Hepatic stellate cell (primary cell): ENCODE data around the gene OPN4.

Experiments
- DNase-seq: peaks from one replicate; pipeline ENCODE4 v3.0.0; 2011; ENCODE audit warnings: low spot score

The OPN4 gene

DNA sequence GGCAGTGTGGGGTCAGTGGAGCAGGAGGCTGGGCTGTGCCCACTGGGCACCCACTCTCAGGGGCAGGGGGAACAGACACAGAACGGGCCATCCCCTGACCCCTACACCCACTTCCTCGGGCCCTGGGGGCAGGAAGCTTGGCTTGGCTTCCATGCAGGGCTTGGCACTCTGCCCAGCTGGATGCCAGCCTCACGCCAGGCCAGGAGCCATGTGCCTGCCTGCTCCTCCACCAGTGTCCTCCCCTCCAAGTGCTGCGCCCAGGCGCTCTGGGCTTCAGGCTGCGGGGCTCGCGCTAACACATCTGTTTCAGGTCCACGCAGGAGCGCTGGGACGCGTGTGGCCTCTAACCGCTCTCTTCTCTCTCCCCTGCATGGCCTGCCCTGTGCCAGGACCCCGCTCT lies 26.7 kb downstream of the OPN4 start:
- DNase-seq = no peak

DNA sequence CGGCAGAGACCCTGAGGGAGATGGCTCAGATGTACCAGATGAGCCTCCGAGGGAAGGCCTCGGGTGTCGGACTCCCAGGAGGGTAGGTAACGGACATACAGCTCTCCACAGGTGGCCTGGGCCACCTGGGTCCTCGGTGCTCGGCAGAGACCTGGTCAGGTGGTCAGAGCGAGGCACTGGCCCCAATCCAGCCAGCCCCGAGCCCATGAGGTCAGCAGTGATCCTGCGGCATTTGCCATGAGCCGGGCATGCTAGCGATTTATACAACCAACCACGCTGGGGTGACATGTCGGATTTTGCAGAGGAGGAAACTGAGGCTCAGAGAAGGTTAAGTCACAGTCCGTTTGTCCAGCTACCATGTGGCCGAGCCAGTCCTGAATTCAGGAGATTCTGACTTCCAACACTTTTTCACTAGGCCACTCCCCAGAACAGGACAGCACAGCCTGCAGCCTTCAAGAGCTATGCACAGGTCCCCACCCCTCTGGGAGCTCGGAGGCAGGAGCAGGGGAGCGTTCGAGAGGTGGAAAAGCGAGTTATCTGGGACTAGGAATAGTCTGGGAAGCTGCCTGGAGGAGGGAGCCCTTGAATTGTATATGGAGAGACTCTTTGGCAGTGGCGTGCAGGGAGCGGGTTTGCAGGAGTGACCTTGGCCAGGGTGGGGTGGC lies 27.5 kb downstream of the OPN4 start:
- no peak for DNase-seq

DNA sequence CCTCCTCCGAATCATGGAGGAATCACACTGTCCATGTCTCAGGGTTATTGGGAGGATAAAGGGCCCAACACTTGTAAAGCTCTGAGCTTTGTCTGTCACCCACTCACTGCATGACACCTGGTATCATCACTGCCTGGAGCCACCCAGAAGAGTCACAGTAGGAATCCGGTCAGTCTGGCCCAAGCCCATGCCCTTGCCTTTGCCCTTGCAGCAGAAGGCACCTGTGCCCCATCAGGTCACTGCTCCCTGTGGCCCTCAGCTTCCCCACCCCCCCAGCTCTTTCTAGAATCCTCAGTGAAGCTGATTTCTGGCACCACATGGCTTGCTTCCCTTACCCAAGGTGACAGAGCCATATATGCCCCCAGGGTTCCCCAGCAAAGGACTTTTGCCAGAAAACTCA lies 28.3 kb downstream of the OPN4 start:
- no peak for DNase-seq

DNA sequence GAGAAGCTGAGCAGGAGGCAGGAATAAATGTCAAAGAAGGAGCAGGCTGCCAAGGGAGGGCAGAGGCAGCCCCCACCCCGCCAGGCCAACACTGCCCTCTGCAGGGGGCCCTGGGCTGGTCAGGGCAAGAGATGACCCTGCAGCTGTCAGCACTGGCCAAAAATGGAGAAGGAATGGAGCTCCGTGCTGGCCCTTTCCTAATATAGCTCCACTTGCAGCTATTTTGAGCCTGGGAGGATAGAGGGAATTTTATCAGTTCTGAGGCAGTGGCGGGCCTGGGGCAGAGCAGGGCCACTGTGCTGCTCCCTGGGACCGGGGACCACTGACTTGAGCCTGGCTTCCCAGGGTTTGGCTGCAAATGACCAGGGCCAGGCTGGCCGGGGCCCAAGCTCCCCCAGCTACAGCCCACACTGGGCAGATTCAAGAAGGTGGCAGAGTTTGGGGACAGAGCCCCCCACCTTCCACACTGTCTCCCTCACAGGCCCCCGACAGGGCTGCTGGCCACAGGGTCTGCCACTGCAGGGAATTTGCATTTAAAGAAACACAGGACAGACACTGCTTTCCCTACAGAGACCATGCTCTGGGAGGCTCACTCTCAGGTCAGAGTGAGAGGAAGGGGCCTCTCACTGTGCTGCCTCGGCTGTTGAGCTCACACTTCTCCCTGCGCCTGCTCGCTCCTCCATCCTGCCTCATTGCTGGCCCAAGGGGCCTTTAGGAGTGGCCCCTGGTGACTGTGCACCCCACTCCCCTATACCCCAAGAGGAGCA lies 30.2 kb downstream of the OPN4 start:
- peak; percentile 79 for DNase-seq

DNA sequence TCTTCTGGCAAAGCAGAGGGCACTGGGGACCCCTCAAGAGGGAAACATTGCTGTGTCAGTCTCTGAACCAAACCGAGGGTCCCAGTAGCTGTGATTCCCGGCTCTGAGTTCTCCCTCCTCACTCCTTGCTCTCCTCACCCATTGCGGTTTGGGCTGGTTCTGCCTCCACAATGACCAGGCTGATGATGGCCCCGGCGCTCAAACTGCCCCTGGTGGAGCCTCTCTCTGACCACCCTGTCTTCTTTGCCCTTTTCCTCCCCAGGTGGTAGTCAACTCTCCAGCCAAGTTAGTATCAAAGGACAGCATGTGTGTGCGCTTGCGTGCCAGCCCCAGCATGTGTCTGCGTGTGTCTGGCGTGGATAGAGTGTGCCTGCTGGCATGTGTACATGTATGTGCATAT lies 31.1 kb downstream of the OPN4 start:
- DNase-seq = no peak

DNA sequence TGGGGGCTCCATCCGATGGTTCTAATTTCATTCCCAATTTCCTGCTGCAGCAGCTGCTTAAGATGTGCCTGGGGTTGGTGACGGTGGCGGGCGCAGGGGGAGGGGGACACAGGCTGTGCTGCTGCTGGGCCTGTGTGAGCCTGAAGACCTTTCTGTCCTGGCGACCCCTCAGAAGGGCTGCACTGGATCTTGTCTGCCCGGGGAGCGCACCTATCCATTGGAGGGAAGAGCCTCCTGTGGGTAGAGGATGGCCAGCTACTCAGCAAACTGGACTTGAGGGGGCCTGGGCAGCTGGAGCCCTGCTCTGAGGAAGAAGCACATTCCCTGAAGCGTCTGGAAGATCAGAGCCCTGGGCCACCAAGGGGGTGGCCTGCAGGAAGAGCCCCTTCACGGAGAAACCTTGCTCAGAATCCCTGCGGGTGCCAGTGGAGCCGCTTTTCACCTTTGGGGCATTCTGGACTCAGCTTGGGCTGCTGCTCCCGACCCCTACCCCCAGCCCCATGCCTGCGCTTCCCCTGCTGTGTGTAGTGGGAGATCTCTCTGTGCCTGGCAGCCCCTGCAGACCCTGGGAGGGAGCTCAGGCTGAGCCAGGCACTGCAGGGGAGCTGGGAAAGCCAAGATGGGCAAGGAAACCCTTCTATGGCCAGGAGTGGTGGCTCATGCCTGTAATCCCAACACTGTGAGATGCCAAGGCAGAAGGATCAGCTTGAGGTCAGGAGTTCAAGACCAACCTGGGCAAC lies 31.7 kb downstream of the OPN4 start:
- no peak for DNase-seq

DNA sequence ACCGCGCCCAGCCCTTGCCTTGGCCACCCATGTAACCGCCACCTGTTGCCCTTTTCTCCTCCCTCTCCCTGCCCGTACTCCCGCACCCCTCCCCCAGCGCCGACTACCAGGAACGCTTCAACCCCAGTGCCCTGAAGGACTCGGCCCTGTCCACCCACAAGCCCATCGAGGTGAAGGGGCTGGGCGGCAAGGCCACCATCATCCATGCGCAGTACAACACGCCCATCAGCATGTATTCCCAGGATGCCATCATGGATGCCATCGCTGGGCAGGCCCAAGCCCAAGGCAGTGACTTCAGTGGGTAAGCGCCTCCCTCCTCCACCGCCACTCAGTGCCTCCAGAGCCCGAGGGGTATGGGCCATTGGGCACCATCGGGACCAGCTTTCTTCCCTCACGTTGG lies 32.6 kb downstream of the OPN4 start:
- DNase-seq = no peak

DNA sequence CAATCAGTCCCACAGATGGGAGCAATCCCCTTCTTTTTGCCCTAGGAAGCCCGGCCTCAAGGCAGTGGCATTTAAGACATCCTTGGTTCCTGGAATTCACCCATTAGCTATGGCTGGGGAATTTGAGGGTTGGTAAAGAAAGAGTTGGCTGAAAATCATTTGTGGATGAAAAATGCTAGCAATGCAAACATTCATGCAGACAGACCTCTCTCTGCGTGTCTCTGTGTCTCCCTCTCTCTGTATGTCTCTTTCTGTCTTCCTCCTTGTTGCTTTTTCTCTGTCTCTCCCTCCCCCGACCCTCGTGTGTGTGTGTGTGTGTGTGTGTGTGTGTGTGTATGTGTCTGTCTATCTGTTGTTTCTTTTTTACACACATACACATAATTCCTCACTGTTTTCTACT lies 33.4 kb downstream of the OPN4 start:
- DNase-seq = peak; percentile 84

DNA sequence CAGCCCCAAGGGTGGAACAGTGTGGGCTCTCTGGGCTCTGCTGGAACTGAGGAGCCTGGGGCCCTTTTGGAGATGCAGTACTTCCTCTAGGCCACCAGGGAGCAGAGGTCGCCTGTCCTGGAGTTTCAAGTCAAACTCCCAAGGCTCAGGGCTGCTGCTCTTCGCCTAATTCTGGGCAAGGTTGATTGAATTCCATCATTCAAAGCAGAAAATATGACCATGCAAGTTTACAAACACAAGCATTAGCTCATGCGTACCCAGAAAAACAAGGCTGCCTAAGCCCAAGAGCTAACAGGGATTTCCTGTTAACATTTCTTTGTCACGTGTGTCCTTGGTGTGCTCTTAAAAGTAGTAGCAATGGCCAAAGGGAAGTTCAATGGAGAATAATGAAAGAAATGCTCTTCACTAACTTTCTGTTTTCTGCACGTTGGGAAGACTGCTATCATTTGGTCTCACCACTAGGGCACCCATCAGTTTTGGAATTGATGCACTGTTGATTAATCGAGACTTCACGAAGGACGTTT lies 34.1 kb downstream of the OPN4 start:
- peak; percentile 83 for DNase-seq

DNA sequence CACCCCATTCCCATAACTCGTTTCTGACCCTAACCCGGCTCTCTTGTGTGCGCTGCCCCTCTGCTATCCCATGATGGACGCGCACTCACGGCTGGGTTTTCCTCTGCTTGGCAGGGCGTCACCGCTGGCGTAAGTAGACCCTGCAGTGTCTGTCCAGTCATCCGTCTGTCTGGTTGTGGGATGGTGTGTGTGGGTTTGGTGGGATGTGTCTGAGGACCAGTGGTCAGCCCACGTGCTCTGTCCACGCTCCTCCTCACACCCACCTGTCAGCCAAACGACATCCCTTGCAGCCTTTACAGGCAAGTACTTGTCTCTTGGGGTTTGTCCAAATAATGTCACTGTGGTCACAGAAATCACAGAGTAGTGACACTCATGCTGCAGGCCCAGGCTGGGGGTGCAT lies 34.8 kb downstream of the OPN4 start:
- DNase-seq = no peak

DNA sequence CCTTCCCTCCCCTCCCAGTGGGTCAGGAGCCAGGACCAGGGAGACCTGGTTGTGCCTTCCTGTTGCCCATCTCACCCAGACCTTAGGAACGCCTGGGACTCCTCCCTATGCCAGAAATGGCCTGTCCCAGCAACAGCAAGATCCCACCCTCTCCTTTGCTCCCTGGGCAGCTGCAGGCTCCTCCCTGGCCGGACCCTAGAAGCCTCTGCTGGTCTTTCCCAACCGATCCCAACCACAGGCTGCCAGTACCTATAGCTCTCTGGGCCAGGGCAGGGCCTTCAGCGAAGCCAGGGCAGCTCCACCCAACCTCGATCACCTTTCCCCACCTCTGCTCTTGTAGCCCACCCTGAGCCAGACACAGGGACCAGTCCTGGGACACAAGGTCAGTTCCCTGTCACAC lies 35.9 kb downstream of the OPN4 start:
- DNase-seq = no peak

DNA sequence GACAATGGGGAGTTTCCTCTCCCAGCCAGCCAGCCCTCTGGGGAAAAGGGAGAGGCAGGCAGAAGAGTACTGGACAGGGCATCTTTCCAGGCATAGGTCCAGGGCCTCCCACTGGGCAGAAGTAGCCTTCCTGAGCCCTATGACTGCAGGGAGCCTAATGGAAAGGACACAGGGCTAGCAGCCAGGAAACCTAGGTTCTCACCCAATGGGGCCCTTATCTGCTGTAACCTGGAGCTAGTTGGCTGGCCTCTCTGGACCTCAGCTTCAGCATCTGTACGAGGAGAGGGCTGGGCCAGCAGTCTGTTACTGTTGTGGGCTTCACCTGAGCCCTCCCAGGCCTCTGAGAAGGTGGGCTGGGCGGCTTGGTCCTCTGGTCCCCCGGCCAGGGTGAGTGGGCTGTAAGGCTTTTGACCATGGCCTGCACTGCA lies 36.3 kb downstream of the OPN4 start:
- no peak for DNase-seq

DNA sequence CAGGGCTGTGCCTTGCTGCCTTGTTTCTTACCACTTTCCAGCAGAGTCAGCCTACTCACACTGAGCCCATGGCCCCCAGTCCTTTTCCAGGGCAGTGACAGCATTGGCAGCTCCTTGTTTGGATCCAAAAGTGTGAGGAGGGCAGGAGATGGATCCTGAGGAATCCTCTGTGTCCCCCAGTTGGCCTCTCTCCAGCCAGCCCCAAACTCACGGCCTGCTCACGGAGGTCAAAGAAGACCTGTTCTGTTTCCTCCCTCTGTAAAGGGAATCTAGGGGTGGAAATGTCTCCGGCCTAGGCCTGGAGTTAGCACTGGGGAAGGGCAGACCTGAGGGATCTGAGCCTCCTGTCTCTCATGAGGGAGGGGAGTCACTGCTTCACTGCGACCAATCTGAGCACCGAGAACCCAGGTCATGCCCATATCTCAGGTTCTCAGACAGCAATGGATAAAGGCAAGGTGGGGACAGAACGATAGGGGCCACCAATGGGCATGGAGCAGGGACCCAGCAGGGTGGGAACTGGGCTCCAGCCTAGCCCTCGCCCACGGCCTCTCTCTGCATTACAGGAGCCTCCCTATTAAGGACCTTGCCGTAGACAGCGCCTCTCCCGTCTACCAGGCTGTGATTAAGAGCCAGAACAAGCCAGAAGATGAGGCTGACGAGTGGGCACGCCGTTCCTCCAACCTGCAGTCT lies 37.1 kb downstream of the OPN4 start:
- DNase-seq = no peak

DNA sequence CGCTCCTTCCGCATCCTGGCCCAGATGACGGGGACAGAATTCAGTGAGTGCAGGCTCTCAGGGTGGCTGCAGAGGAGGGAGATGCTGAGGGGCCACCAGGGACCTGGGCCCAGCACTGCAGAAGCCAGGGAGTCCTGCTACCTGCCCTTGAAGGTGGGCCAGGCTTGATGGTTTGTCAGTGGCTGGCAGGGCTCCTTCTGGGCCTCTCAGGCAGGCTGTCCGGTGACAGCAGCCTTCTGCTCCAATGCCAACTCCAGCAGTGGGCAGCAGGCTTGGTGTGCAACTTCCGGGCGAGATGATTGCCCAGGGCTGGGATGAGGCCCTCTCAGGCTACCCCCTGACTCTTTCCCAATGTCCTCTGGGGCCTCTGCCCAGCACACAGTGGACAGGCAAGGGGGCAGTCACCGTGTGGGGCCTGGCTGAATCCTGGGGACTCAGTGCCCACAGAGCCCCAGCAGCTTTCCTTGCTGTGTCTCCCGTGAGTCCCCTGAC lies 37.7 kb downstream of the OPN4 start:
- no peak for DNase-seq

DNA sequence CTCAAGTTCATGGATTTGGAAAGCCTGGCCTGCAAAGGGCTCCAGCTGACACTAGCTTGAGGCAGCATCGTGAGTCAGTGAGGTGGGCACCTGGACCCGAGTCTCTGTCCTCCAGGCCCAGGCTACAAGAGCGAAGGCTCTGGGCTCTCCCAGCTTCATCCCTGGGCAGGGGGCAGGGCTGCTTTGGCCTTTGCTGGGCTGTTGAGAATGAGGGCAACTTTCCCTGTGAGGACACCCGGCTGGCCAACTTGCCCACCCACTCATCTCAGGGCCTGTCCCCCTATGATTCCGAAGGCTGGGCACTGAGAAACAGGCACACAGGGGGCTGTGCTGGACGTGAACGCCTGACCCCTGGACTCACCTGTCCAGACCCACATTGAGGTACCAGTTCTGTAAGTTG lies 38.3 kb downstream of the OPN4 start:
- DNase-seq = no peak

DNA sequence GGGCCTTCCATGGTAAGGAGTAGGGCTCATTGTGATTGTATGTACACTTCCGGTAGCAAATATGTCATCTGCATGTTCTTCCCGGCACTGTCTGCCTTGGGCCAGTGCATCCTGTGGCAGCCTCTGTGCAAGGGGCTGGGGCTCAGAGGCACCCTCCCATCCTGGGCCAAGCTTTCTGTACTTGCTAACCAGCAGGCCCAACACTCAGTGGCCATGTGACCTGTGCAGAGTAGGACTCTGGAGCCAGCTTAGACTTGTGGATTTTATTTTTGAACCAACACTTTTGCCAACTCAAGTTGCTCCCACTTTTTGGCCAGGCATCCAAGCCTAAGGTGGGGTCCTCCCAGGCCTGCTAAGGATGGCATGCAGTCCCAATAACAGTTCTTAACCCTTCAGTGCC lies 38.9 kb downstream of the OPN4 start:
- no peak for DNase-seq

DNA sequence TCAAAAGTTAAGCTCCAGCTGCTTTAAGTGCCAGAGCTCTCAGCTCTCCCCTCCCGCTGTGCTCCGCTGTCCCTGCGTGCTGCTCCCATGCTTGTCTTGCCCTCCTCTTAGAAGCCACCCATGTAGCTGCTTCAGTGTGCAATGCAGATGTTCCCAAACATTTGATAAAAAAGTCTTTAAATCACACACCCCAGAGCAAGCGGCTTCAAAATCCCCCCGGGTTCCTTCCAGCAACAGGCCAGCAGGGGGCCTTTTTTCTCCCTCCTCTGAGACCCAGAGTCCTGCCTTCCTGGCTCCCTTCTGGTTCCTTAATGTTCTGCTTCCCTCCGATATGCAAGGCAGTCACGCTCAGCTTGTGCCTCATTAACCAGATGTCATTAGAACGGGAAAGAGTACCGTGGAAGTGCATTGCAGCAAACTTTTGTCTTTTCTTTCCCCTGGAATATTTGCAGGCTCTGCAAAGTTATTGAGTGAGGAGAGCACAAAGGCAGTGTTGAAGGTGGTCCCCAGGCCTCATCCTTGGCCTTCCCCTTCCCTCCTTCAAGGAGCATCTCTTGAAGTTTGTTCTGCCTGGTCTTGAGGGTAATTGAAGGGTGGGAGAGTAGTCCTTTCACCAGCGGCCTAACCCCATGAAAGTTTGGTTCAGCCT lies 39.5 kb downstream of the OPN4 start:
- DNase-seq = peak; percentile 78

DNA sequence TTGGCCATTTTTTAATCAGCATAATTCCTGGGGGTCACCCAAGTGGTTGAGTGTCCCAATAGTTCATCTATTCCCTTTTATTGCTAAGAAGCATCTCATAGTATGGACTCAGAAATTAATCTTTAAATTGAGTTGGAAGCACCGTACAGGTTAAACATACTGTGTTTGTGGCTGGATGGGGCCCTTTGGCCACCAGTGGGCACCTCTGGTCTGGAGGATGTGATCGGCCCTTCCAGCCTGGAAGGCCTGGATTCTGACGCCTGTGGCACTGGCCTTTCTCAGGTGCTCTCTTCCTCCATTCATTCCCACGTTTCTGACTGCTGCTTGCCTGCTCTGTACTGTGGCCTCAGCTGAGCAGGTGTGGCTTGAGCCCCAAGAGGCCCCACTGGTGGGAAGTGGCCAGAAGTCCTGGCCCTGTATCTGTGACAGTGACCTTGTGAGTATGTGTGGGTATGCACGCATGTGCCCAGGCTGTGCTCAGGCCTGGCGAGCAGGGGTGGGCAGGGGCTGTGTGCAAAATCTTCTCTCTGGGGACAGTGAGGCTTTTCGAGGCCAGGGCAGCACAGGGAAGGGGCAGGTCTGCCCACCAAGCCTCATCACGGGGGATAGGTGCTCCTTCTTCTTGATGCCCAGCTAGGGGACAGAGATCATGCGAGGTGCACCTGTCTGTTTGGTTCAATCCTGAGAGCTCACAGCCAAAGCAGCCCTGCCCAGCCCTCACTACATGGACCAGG lies 44.0 kb downstream of the OPN4 start:
- DNase-seq = no peak

DNA sequence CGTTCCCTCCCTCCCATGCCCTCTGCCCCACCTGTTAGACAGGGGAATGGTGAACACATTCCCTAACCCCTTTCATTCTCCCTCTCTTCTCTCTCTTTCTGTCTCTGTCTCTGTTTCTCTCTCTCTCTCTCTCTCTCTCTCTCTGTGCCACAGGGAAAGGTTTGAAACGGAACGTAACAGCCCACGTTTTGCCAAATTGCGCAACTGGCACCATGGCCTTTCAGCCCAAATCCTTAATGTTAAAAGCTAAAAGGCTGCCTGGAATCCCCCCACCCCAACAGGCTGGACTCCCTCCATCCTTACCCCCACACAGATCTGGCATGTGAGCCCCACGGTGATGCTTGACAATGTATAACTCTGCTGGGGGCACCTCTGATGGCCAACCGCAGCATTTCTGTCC lies 44.8 kb downstream of the OPN4 start:
- DNase-seq = no peak

DNA sequence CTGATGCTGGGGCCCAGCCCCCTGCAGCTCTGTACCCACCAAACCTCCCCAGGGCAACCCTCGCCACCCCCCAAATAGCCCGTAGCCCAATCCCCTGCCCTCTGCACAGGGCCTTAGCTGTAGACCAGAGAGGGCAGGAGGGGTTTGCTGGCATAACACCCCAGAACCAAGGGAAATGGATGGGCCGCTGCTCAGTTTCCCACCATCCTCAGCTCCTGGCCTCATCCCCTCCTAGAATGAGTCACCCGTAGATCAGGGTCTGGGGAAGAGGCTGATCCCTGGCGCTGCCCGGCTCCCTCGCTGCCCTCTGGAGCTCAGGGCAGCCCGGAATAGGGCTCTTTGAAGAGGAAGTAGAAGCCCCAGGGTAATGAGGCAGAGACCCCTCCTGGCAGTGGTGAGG lies 45.2 kb downstream of the OPN4 start:
- DNase-seq = no peak
